ENCODE results near the gene SKOR1.

- TF ChIP-seq CTCF (IDR thresholded peaks at IDR 0.05) (no peak), POLR2A (IDR thresholded peaks at IDR 0.05) (no peak)
Observed at GRCh38 chr15:67776600-67776999, 48.7 kb upstream of the SKOR1 start.
